ENCODE data around the gene LGALS4. TPM values are rescaled to one million over a fixed set of nuclear protein-coding genes. Genes with fewer than 3 reads are reported as not detected.
A peak's percentile ranks its signal among the peaks of the same experiment; 100 is the strongest.
"Not testable (repeated sequence)": the region's sequence is repeated elsewhere in the genome, so short reads cannot be mapped to it uniquely, and the experiment has no call there.

The LGALS4 gene
- total RNA-seq, 1 donor from 2014 or later = not detected

- Mint-ChIP-seq H3K36me3 (ENCODE audit: low read depth) (peaks cover 21% of the 10 kb centered on the region), H3K27me3 (ENCODE audit: low read depth) (no peaks in the 10 kb centered on the region), H3K27ac (ENCODE audit: unreplicated experiment) (peak overlapping the region; percentile 98), H3K9me3 (ENCODE audit: low read depth) (no peaks in the 10 kb centered on the region), H3K4me1 (ENCODE audit: low read depth) (peaks cover 48% of the 10 kb centered on the region), H3K4me3 (ENCODE audit: unreplicated experiment) (no peak overlapping the region)
- no peak for DNase-seq (ENCODE audit: low spot score)
- TF ChIP-seq CTCF (IDR thresholded peaks at IDR 0.05) = no peak
These were observed 20.3 kb upstream of the LGALS4 start for GRCh38 chr19:38833092-38833425.

GRCh38 chr19:38831142-38831605 lies 18.4 kb upstream of the LGALS4 start:
- TF ChIP-seq CTCF (IDR thresholded peaks at IDR 0.05) = peak; percentile 17
- H3K4me1 Mint-ChIP-seq (ENCODE audit: low read depth) = peaks cover 35% of the 10 kb centered on the region
- peak overlapping the region; percentile 79 for H3K4me3 Mint-ChIP-seq (ENCODE audit: unreplicated experiment)
- no peak for DNase-seq (ENCODE audit: low spot score)
- peaks cover 19% of the 10 kb centered on the region for H3K36me3 Mint-ChIP-seq (ENCODE audit: low read depth)
- peak overlapping the region; percentile 98 for H3K27ac Mint-ChIP-seq (ENCODE audit: unreplicated experiment)
- H3K9me3 Mint-ChIP-seq (ENCODE audit: low read depth) = no peaks in the 10 kb centered on the region
- H3K27me3 Mint-ChIP-seq (ENCODE audit: low read depth) = no peaks in the 10 kb centered on the region

- Mint-ChIP-seq H3K9me3 (ENCODE audit: low read depth) (no peaks in the 10 kb centered on the region), H3K36me3 (ENCODE audit: low read depth) (peaks cover 17% of the 10 kb centered on the region), H3K4me1 (ENCODE audit: low read depth) (peaks cover 25% of the 10 kb centered on the region), H3K27ac (ENCODE audit: unreplicated experiment) (no peak overlapping the region), H3K27me3 (ENCODE audit: low read depth) (no peaks in the 10 kb centered on the region), H3K4me3 (ENCODE audit: unreplicated experiment) (peak overlapping the region; percentile 79)
- TF ChIP-seq CTCF (IDR thresholded peaks at IDR 0.05) = no peak
- DNase-seq (ENCODE audit: low spot score) = no peak
These were observed 17.4 kb upstream of the LGALS4 start for GRCh38 chr19:38830039-38830733.

DNA sequence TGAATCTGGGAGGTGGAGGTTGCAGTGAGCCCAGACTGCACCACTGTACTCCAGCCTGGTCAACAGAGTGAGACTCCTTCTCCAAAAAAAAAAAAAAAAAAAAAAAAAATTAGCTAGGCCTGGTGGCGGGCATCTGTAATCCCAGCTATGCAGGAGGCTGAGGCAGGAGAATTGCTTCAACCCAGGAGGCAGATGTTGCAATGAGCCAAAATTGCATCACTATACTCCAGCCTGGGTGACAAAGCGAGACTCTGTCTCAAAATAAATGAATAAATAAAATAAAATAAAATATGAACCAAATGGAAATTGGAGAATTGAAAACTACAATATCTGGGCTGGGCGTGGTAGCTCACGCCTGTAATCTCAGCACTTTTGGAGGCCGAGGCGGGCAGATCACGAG lies 16.5 kb upstream of the LGALS4 start:
- Mint-ChIP-seq H3K4me1 (ENCODE audit: low read depth) (peaks cover 25% of the 10 kb centered on the region), H3K36me3 (ENCODE audit: low read depth) (peaks cover 17% of the 10 kb centered on the region)
- not testable (repeated sequence) for H3K4me3 Mint-ChIP-seq (ENCODE audit: unreplicated experiment); H3K9me3 Mint-ChIP-seq (ENCODE audit: low read depth); H3K27me3 Mint-ChIP-seq (ENCODE audit: low read depth); H3K27ac Mint-ChIP-seq (ENCODE audit: unreplicated experiment); DNase-seq (ENCODE audit: low spot score)

GRCh38 chr19:38826856-38827551 lies 14.3 kb upstream of the LGALS4 start:
- no peak overlapping the region for H3K4me3 Mint-ChIP-seq (ENCODE audit: unreplicated experiment)

GRCh38 chr19:38825936-38826335 lies 13.2 kb upstream of the LGALS4 start:
- H3K27ac Mint-ChIP-seq (ENCODE audit: unreplicated experiment); DNase-seq (ENCODE audit: low spot score); H3K27me3 Mint-ChIP-seq (ENCODE audit: low read depth); H3K4me3 Mint-ChIP-seq (ENCODE audit: unreplicated experiment); H3K9me3 Mint-ChIP-seq (ENCODE audit: low read depth): not testable (repeated sequence)
- Mint-ChIP-seq H3K36me3 (ENCODE audit: low read depth) (peaks cover 23% of the 10 kb centered on the region), H3K4me1 (ENCODE audit: low read depth) (peaks cover 11% of the 10 kb centered on the region)

More at GRCh38 chr19:38826856-38827551, 14.3 kb upstream of the LGALS4 start:
- no peaks in the 10 kb centered on the region for H3K9me3 Mint-ChIP-seq (ENCODE audit: low read depth)
- peaks cover 26% of the 10 kb centered on the region for H3K36me3 Mint-ChIP-seq (ENCODE audit: low read depth)
- DNase-seq (ENCODE audit: low spot score) = no peak
- H3K27ac Mint-ChIP-seq (ENCODE audit: unreplicated experiment) = no peak overlapping the region
- no peaks in the 10 kb centered on the region for H3K27me3 Mint-ChIP-seq (ENCODE audit: low read depth)
- no peak for TF ChIP-seq CTCF (IDR thresholded peaks at IDR 0.05)
- peaks cover 17% of the 10 kb centered on the region for H3K4me1 Mint-ChIP-seq (ENCODE audit: low read depth)

DNA sequence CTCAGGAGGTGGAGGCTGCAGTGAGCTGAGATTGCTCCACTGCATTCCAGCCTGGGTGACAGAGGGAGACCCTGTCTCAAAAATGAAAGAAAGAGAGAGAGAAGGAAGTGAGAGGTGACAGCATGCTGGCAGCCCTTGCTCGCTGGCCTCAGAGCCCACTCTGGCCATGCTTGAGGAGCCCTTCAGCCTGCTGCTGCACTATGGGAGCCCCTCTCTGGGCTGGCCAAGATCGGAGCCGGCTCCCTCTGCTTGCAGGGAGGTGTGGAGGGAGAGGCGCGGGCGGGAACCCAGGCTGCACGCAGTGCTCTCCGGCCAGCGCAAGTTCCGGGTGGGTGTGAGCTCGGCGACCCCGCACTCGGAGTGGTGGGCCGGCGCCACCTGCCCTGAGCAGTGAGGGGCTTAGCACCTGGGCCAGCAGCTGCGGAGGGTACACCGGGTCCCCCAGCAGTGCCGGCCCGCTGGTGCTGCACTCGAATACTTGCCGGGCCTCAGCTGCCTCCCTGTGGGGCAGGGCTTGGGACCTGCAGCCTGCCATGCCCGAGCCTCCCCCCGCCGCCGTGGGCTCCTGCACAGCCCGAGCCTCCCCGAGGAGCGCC lies 8.6 kb upstream of the LGALS4 start:
- not testable (repeated sequence) for H3K4me1 Mint-ChIP-seq (ENCODE audit: low read depth); H3K4me3 Mint-ChIP-seq (ENCODE audit: unreplicated experiment); H3K27ac Mint-ChIP-seq (ENCODE audit: unreplicated experiment); H3K9me3 Mint-ChIP-seq (ENCODE audit: low read depth); DNase-seq (ENCODE audit: low spot score); H3K27me3 Mint-ChIP-seq (ENCODE audit: low read depth)
- H3K36me3 Mint-ChIP-seq (ENCODE audit: low read depth) = peaks cover 21% of the 10 kb centered on the region
